ENCODE results near the gene SGMS1. TPM values are rescaled to one million over a fixed set of nuclear protein-coding genes. Genes with fewer than 3 reads are reported as not detected.

SGMS1 gene
- total RNA-seq, 2 experiments from 2014 or later: 24.8 to 25.2 TPM

- Histone ChIP-seq H3K4me1 (ENCODE audit: insufficient read depth, low read length) (peaks cover 4% of the 10 kb centered on the region), H3K9me3 (ENCODE audit: control insufficient read depth in 1 of 2, insufficient read depth in 1 of 2, low read length in 2 of 2) (no peaks in the 10 kb centered on the region), H3K27me3 (ENCODE audit: control insufficient read depth in 1 of 2, insufficient read depth in 2 of 2, low read length in 2 of 2) (no peaks in the 10 kb centered on the region), H3K36me3 (ENCODE audit: insufficient read depth, low read length) (no peaks in the 10 kb centered on the region), H3K4me3 (ENCODE audit: low read length) (no peak overlapping the region), H3K27ac (ENCODE audit: low read depth in 1 of 2, low read length in 2 of 2) (no peak overlapping the region)
- CTCF ChIA-PET: no interaction called here
- TF ChIP-seq CTCF (IDR thresholded peaks at IDR 0.05): no peak
- ATAC-seq (ENCODE audit: poor library complexity) (no peak), DNase-seq (no peak)
- Mint-ChIP-seq H3K4me1 (ENCODE audit: low read depth) (peaks cover 58% of the 10 kb centered on the region), H3K27ac (no peak overlapping the region), H3K9me3 (no peaks in the 10 kb centered on the region), H3K27me3 (no peaks in the 10 kb centered on the region), H3K36me3 (ENCODE audit: low read depth) (no peaks in the 10 kb centered on the region), H3K4me3 (no peak overlapping the region)
- POLR2A ChIA-PET: no interaction called here
- intact Hi-C loops (cut with DNase I, micrococcal nuclease): no loop called here
Observed at GRCh38 chr10:50392966-50393718, 230.6 kb downstream of the SGMS1 start.

GRCh38 chr10:50392426-50392825 is 231.3 kb downstream of the SGMS1 start:
- intact Hi-C loops (cut with DNase I, micrococcal nuclease): no loop called here
- Mint-ChIP-seq H3K9me3 (no peaks in the 10 kb centered on the region), H3K27me3 (no peaks in the 10 kb centered on the region), H3K4me3 (no peak overlapping the region), H3K36me3 (ENCODE audit: low read depth) (peaks cover 5% of the 10 kb centered on the region), H3K4me1 (ENCODE audit: low read depth) (peaks cover 56% of the 10 kb centered on the region), H3K27ac (no peak overlapping the region)
- no peak overlapping the region for H3K27ac ChIP-seq (ENCODE audit: low read depth in 1 of 2, low read length in 2 of 2)
- POLR2A ChIA-PET: no interaction called here
- no peaks in the 10 kb centered on the region for H3K9me3 ChIP-seq (ENCODE audit: control insufficient read depth in 1 of 2, insufficient read depth in 1 of 2, low read length in 2 of 2)
- CTCF ChIA-PET: no interaction called here
- no peaks in the 10 kb centered on the region for H3K36me3 ChIP-seq (ENCODE audit: insufficient read depth, low read length)
- ATAC-seq (ENCODE audit: poor library complexity) (no peak), DNase-seq (no peak)
- TF ChIP-seq CTCF (IDR thresholded peaks at IDR 0.05): no peak
- peaks cover 4% of the 10 kb centered on the region for H3K4me1 ChIP-seq (ENCODE audit: insufficient read depth, low read length)
- H3K4me3 ChIP-seq (ENCODE audit: low read length): no peak overlapping the region
- H3K27me3 ChIP-seq (ENCODE audit: control insufficient read depth in 1 of 2, insufficient read depth in 2 of 2, low read length in 2 of 2): no peaks in the 10 kb centered on the region

- intact Hi-C loops (cut with DNase I, micrococcal nuclease): no loop called here
- H3K36me3 ChIP-seq (ENCODE audit: insufficient read depth, low read length): peaks cover 4% of the 10 kb centered on the region
- H3K4me3 ChIP-seq (ENCODE audit: low read length): no peak overlapping the region
- no peak overlapping the region for H3K4me3 Mint-ChIP-seq
- ATAC-seq (ENCODE audit: poor library complexity): no peak
- no peaks in the 10 kb centered on the region for H3K27me3 ChIP-seq (ENCODE audit: control insufficient read depth in 1 of 2, insufficient read depth in 2 of 2, low read length in 2 of 2)
- CTCF ChIA-PET: interaction anchor here (0.6 kb wide), 1 partner anchor 27 kb away, joined by 4 read pairs; no protein-coding TSS in a partner anchor
- no peaks in the 10 kb centered on the region for H3K9me3 Mint-ChIP-seq
- peaks cover 47% of the 10 kb centered on the region for H3K4me1 Mint-ChIP-seq (ENCODE audit: low read depth)
- no peaks in the 10 kb centered on the region for H3K4me1 ChIP-seq (ENCODE audit: insufficient read depth, low read length)
- no peaks in the 10 kb centered on the region for H3K27me3 Mint-ChIP-seq
- H3K27ac ChIP-seq (ENCODE audit: low read depth in 1 of 2, low read length in 2 of 2): no peak overlapping the region
- DNase-seq: no peak
- no peaks in the 10 kb centered on the region for H3K9me3 ChIP-seq (ENCODE audit: control insufficient read depth in 1 of 2, insufficient read depth in 1 of 2, low read length in 2 of 2)
- H3K36me3 Mint-ChIP-seq (ENCODE audit: low read depth): peaks cover 11% of the 10 kb centered on the region
- POLR2A ChIA-PET: no interaction called here
- TF ChIP-seq CTCF (IDR thresholded peaks at IDR 0.05): no peak
- no peak overlapping the region for H3K27ac Mint-ChIP-seq
Observed at GRCh38 chr10:50390302-50390701, 233.5 kb downstream of the SGMS1 start.

Data from CD4-positive, alpha-beta T cell (primary cell).